Activated CD4-positive, CD25-positive, alpha-beta regulatory T cell treated with anti-CD3 and anti-CD28 coated beads, Interleukin-2, amount 50 U/mL, for 16 hours (primary cell): ENCODE results near the gene NRG2.

Source experiments
- DNase-seq: peaks from one replicate; pipeline ENCODE4 v3.0.0-alpha.2; 2020; ENCODE audit warnings: low read depth, low spot score

The NRG2 gene

DNA sequence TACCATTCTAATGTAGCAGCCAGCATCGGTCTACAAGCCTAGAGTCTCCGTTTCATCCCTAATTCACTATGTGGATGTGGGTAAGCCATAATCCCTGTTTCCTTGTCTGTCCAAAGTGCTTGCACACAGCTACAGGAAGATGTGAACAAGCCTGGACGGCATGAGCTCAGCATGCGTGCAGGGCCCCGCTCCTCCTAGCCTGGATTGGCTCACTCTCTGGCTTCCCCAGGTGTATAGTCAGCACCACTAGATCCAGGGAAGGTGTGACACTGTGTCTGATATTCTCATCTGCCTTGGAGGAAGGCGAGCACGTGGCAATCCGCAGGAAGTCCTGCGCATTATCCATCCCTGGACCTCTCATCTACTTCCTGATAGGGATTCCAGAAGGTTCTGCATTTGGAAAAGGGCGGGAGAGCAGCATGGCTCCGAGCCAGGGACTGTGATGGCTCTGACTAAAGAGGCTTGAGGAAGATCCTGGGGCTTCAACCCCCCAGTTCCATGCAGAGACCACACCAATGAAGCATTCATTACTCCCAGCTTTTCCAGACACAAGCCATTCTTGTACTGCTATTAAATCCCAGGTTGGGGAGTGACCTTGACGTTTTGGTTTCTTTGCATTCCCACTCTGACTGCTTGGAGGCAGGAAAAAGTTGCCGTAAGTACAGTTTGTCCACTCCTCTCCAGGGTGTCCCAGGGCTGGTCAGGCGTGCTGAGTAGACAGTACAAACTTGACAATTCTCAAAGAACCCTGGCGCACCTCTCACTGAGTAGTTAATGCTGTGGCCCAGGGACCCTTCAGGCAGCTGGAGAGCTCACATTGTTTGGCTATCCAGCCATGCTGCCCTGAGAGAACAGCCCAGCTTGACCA, 181.8 kb downstream of the NRG2 start:
- DNase-seq: no peak

DNA sequence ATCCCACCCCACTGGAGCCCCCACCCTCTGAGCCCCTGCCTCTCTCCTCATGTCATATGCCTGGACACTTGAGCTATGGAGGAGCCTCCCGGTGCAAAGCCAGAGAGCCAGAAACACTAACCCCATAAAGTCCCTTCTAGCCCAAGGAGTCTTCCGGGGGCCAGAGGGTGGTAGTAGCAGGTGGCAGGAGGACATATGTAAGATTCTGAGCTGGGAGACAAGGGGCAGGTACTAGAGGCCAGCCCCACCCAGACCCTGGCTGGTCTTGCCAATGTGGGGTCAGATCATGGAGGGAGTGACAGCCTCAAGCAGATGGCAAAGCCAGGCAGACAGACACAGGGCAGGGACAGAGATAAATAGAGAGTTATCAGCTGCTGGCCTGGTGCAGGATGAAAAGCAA, 184.1 kb downstream of the NRG2 start:
- no peak for DNase-seq

DNA sequence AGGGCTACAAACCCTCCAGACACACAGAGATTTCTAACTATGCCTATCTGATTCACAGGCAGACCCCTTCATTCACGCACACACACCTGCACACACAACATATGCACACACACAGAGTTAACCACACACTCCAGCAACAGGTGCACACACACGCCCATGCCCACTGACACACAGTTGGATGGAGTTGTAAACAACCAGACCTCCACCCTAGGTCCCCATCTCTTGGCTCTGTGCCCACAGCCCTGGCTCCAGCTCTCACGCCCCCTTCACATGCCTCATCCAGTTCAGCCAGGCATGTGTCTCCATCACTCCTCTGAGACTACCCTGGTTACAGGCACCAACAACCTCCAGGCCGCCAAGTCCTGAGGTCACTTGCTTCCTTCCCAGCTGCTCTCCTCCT, 186.4 kb downstream of the NRG2 start:
- no peak for DNase-seq

DNA sequence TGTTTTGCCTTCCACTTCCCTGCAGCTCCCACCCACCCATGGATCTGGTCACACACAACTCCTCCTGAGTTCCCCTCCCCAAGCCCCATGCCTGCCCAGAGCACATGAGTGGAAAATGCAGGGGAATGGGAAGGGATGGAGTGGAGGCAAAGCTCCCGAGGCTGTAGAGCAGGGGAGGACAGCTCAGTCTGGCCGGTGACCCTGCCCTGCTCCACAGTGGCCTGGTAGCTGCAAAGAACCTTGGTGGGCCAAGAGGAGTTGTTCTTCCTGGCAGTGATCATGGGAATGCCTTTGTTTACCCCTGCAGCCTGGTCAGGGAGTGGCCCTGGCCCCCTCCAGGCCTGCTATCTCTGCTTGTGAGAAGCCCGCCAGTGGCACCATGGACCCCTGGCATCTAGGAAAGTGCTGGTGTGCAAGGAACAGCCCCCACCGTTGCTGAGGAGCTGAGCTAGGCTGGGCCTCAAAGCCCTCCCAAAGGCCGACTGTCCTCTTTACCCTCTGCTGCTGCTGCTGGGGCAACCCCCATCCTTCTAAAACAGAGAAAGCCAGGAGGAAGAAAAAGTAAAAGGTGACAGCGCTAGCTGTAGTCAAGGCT, 187.1 kb downstream of the NRG2 start:
- no peak for DNase-seq

DNA sequence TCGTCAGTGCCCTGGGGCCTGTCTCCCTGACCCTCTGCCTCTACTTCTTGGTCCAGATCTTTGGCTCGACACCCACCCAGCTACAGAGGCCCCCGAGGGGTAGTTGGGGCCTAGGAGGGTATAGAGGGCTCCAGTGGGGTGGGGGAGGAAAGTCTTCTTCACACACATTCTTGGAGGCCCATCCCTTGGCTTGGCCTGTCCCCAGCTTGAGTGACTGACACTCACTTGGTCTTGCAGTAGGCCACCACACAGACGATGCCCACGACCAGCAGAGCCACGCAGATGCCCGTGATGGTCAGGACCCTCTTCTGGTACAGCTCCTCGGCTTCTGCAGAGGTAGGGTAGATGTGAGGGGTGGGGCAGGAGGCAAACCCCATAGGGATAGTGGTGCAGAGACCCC, 187.6 kb downstream of the NRG2 start:
- no peak for DNase-seq

DNA sequence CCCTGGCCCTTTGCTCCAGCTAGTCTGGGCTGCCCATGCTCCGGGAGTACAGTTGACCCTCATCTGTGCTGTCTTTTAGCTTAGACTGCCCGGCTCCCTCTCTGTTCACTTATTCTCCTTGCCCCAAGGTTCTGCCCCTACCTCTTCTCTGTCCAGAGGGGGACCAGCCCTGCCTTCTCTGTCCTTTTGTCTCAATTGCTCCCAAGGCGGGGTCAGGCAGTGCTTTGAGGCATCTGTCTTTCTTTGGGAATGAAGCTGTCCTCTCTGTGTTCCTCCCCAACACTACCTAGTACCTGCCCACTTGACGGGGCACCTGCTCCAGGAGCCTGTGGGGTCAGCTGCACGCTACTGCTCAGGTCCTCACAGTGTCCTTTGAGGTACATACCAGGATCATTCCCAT, 188.1 kb downstream of the NRG2 start:
- DNase-seq: no peak

DNA sequence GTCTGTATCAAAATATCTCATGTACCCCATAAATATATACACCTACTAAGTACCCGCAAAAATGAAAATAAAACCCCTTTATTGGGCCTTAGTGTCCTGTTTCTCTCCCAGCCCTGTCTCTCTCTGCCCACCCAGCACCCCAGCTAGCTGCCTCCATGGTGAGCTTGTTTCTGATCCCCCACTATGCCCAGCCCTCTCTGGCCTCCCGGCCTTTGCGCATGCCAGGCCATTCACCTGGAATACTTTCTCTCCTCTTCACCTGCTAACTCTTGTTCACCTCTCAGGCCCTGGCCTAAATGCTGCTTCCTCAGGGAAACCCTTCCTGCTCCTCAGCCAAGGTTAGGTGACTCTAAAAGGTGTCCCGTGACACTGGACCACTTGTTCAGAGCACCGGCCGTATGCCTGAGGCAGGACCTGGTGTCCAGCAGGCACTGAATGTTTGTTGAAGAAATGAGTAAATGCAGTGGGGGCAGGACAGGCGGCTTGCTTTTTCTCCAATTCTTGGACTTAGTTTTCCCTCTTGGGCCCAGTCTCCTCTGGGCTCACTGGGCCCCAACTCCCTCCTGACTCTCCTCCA, 189.0 kb downstream of the NRG2 start:
- DNase-seq: no peak

DNA sequence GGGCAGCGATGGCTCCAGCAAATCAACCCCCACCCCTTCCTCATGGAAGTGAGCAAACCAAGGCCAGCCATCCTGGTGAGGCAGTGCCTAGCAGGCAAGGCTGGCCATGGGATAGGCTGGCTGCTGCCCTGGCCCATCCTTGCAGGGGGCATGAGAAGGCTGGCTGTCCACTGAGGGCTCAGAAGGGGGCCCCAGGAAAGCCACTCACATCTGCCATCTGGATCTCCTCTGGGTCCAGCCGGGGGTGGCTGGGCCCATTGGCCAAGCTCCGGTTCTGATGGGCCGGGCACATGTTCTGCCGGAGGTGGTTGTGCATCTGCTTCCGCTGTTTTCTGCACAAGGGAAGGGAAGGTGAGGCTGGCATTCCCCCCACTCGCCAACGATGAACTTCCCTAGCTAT, 190.4 kb downstream of the NRG2 start:
- no peak for DNase-seq

DNA sequence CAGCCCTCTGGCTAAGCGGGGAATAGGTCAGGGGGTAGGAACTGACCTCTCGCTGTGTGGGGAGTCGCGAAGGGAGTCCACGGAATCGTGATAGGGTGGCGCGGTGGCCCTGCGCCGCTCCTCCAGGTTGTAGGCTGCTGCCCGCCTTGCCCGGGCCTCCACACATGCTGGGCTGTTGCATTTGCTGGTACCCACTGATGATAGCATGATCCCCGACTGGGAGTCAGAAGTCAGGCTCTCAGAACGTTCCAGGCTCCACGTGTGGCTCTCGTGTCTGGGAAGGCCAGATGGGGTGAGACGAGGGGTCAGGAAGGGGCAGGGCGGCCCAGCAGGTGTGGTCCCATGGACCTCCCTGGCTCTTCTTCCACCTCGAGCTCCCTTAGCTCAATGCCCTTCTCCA, 191.5 kb downstream of the NRG2 start:
- DNase-seq: no peak

DNA sequence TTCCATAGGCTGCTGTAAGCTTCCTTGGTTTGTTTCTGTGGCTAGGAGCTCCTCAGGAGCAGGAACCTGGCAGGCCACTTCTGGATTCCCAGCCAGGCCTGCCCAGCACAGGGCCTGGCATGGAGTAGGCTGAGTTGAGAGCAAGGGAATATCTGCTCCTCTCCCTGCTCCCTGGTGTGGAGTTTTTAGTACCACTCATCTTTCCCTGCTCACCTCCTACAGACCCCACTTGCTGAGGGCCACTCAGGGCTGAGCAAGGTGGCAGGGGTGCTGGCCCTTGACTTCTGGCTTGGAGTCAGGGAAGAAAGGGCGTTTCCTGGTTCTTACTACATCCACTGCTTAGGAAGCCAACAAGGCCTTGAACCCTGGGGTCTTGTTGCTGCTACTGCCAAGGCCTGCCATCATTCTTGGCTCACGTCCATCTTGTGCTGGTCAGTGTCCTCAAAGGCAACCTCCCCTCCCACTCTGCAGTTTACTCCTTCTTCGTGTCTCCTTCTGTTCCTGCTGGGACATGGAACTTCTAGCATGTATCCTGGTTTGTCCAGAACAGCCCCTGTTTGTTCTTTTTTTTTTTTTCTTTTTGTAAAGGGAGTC, 192.6 kb downstream of the NRG2 start:
- DNase-seq: no peak

DNA sequence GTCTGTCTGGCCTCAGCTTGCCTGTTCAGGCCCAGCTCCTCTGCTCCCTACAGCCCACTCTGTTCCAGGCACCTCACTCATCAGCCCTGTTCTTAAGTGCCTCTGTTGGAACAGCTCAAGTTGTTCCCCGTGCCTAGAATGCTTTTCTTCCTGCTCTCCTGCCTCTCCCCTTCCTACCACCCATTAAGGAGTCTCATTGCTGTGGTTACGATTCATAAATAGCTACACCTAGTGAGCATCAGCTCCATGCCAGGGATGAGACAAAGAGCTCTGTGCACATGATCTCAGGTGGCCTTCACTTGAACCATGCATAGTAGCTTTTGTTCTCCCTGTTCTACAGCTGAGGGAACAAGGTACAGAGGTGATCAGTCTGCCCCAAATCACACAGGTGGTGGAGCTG, 193.2 kb downstream of the NRG2 start:
- no peak for DNase-seq

DNA sequence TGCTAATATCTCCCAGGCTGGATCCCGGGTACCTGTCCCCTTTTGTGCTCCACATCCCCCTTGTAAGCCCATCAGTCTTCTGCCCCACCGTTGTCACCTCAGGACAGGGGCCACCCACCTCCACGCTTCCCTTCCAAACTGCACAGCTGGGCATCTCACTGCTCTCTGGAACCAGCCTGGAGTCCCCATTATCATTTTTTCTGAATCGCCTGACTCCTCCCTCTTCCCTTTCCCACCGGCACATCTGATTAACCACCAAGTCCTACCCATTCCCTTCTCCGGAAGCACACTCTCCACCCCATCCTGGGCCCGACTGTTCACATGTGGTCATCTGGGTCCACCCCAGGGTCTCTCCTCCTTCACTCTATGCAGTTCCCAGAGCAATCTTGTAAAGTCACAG, 193.6 kb downstream of the NRG2 start:
- no peak for DNase-seq

DNA sequence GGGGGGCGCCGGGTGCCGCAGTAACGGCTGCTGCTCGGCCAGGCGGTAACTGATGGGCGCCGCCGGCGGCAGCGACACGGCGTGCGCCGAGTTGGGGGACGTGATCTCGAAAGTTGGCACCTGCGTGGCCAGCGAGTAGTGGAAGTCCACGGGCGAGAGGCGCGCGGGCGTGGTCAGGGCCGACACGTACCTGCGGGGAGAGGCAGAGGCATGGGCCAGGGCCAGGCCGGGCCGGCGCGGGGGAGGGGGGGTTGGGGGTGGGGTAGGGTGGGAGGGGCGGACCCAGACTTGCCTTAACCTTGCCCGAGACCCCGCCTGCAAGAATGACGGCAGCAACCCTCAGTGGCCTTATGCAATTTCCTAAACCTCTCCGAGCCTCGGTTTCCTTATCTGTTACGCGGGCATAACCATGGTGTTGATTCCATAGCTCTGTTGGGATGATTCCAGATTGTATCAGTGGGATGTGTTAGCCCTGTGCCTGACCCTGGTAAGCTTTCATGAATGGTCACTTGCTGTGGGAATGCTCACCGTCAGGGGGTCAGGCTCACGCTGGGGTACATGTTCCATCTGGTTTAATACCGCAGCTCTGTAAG, 194.5 kb downstream of the NRG2 start:
- no peak for DNase-seq

DNA sequence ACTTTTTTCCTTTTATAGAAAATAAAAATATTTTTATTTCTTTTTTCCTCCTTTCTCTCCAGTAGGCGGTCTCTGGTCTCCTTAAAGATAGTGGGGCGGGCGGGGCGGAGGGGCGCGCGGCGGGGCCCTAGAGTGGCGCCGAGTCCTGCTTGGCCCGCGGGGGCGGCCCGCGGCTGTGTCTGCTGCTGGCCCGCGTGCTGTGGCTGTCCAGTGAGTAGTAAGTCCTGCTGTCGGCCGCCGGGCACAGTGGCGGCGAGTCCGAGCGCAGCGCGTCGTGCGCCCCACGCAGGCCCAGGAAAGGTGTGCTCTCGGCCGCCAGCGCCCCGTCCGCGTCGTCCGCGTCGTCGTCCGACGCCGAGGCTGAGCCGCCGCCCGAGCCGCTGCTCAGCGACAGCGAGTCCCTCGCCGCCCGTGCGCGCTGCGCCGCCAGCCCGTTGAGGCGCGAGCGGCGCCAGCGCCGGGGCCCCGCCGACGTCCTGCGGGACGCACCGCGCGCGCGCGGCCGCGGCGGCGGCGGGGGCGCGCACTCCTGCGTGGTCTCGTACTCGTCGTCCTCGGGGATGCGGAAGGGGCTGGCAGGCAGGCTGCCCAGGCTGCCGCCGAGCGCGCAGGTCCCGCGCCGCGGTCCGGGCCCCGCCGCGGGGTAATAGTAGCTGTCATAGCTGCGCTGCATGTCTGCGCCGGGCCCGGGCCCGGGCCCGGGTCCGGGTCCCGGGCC, 195.2 kb downstream of the NRG2 start:
- peak; percentile 13 for DNase-seq

DNA sequence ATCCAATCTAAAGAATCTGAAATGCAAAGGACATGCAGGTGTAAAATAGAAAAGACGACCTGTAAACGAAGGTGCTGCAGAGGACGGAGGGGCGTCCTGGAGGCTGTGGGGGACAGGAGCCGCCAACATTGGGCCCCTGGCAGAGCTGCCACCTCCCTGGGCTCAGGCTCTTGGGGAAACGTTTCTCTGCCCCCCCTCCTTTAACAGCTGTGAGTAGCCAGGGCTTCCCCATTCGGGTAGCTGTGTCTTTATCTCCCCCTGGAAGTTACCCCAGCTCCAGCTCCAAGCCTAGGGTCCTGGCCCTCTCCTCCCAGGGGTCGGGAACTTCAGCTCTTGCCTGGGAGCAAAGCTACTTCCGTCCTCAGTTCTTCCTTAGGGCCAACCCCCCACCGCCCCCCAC, 196.0 kb downstream of the NRG2 start:
- DNase-seq: no peak

DNA sequence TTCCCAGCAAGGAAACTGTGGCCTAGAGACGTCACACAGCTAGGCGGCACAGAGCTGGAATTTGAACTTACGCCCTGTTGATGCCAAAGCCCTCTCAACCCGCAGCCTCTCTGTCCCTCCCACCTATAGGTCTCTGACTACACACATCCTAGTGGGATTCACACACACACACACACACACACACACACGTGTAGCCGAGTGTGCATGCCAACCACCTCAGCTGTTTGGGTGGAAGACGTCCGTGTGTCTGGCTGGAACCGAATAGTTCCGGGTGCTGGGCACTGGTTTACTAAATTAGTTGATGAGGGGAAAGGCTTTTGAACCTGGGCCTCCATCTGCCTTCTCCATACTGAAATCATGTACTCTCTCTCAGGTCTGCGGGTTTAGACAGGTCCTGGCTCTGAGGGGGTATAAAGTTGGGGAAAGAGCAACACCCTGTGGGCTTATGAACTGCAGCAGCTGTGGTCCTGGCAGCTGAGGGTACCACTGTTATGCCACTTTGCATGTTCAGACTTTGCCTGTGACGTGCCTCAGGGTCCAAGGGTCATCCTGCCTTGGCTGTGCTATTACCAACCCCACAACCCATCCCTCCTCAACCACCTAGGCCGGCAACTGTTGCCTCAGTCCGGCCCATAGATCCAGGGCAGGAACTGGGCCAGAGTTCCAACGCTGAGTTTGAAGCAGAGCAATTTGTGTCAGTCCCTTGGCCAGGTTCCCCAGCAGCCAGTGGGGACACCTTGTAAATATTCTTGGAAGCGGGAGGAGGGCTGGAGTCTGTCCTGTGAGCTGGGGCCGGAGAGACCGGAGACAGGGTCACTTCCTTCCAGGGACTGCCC, 197.0 kb downstream of the NRG2 start:
- DNase-seq: no peak

DNA sequence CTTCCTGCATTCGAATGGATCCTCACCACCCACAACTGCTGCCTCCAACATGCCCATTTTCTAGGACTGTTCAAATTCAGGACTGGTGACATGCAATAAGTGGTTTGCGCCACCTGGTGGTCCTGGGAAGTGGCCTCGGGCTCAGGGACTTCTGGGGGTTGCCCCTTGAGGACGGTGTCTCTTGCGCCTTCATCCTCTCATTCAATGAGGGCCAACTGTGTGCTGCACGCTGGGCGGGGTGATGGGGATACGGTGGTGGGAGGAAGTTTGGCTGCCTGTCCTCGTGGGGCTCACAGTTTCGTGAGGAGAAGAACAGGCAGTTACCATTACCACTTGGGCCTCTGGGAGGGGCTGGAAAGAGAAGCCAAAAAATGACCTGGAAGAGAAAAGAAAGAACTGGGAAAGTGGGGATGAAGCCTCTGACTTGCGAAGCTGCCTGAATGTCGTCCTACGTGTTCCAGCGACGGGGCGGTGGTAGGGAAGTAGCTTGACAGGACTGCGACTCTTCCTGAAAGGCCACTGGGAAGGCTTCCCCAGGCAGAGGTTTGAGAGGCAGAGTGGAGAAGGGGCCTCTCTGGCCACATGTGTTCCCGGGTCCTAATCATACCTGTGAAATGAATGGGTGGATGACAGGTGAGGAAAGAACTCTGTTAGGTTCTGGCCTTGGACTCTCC, 198.5 kb downstream of the NRG2 start:
- DNase-seq: peak; percentile 42

DNA sequence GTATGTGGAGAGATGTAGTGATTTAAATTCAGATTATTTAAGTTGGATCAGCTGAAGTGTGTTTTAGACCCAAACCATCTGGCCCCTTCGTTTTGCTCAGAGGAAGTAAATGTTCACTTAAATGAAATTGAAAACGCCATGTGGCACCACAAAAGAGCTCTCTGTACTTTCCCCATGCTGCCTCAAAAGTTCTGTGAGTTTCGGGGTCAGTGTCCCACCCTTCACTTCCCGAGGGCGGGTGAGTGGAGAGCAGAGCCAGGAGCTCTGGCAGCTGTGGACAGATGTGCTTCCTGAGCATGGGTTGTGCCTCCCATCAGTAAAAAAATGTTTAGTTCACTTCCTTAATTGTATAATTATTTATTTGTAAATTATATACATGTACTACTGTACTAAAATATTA, 199.1 kb downstream of the NRG2 start:
- no peak for DNase-seq

DNA sequence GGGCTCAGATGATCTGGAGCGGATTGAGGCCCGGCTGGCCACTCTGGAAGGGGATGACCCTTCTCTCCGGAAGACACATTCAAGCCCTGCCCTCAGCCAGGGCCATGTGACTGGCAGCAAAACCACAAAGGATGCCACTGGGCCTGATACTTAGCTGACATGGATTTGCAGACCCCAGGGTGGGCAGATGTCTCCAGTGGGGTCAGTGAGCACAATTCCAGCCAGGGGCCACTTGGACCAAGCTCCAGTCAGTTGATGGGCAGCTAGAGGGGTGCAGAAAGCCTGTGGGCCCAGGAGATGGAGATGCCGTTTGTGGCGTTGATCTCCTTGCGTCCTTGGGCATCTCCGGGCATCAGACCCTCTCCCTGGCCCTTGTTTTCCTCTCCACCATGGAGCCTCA, 200.8 kb downstream of the NRG2 start:
- DNase-seq: no peak

DNA sequence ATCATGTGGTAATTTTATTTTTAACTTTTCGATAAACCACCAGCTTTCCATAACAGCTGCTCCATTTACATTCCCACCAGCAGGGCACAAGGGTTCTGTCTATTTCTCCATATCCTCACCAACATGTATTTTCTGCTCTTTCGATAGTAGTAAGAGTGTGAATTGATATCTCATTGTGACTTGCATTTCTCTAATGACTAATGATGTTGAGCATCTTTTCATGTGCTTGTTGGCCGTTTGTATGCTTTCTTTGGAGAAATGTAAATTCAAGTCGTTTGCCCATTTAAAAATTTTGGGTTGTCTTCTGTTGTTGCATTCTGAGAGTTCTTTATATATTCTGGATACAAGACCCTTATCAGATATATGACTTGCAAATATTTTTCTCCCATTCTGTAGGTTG, 201.6 kb downstream of the NRG2 start:
- no peak for DNase-seq
